ENCODE data around the gene RSRC1. TPM values are rescaled to one million over a fixed set of nuclear protein-coding genes. Genes with fewer than 3 reads are reported as not detected.

Gene RSRC1
- total RNA-seq, 1 experiment from 2014 or later, result 49.4 TPM

DNA sequence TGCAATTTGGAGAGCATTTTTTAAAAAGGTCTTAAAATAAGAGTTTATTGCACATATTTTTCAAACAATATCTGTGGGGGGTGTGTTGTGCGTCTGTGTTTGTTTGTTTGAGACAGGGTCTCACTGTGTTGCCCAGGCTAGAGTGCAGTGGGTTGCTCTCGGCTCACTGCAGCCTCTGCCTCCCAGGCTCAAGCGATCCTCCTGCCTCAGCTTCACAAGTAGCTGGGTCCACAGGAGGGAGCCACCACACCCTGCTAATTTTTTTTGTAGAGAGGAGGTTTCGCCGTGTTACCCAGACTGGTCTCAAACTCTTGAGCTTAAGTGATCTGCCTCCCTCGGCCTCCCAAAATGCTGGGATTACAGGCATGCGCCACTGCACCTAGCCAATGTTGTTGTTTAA lies 463.8 kb downstream of the RSRC1 start:
- ATAC-seq, result peak; percentile 24; the same call in 1 of the 2 replicates
- CTCF ChIA-PET, result no interaction called here
- intact Hi-C loops (cut with micrococcal nuclease; ENCODE audit: unreplicated experiment), result loop anchor here (10.0 kb wide), 1 partner anchor 71 kb away; the partner anchor contains the start of gene GFM1

GRCh38 chr3:158574646-158575045 lies 464.8 kb downstream of the RSRC1 start:
- H3K4me1 ChIP-seq (ENCODE audit: control insufficient read depth, insufficient read depth, low read length), result peaks cover 9% of the 10 kb centered on the region
- intact Hi-C loops (cut with micrococcal nuclease; ENCODE audit: unreplicated experiment), result loop anchor here (10.0 kb wide), 1 partner anchor 70 kb away; the partner anchor contains the start of gene GFM1
- H3K27me3 ChIP-seq (ENCODE audit: control insufficient read depth, insufficient read depth, low read length), result no peaks in the 10 kb centered on the region
- CTCF ChIA-PET, result no interaction called here
- H3K27ac ChIP-seq (ENCODE audit: low read length), result no peak overlapping the region
- H3K36me3 ChIP-seq (ENCODE audit: control insufficient read depth, insufficient read depth, low read length), result no peaks in the 10 kb centered on the region
- BruUV-seq (replicated peaks), result no TSS peak
- in situ Hi-C loops (cut with HindIII; ENCODE audit: low pct_unique_long_range_greater_than_20kb, low sequenced_read_pairs), result no loop called here
- no peak for ATAC-seq
- H3K9me3 ChIP-seq (ENCODE audit: control insufficient read depth, insufficient read depth, low read depth, low read length), result no peaks in the 10 kb centered on the region
- no peak overlapping the region for H3K4me3 ChIP-seq (ENCODE audit: low read depth in 2 of 2, low read length in 2 of 2)
- POLR2A ChIA-PET, result interaction anchor here (0.9 kb wide), 1 partner anchor 1213 kb away, joined by 6 read pairs; no protein-coding TSS in a partner anchor
- DNase-seq (ENCODE audit: low read depth, low spot score), result no peak
- TF ChIP-seq, protein P1, sequence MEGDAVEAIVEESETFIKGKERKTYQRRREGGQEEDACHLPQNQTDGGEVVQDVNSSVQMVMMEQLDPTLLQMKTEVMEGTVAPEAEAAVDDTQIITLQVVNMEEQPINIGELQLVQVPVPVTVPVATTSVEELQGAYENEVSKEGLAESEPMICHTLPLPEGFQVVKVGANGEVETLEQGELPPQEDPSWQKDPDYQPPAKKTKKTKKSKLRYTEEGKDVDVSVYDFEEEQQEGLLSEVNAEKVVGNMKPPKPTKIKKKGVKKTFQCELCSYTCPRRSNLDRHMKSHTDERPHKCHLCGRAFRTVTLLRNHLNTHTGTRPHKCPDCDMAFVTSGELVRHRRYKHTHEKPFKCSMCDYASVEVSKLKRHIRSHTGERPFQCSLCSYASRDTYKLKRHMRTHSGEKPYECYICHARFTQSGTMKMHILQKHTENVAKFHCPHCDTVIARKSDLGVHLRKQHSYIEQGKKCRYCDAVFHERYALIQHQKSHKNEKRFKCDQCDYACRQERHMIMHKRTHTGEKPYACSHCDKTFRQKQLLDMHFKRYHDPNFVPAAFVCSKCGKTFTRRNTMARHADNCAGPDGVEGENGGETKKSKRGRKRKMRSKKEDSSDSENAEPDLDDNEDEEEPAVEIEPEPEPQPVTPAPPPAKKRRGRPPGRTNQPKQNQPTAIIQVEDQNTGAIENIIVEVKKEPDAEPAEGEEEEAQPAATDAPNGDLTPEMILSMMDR (IDR thresholded peaks at IDR 0.05), result no peak
- TF ChIP-seq POLR2AphosphoS5 (IDR thresholded peaks at IDR 0.05; ENCODE audit: low read depth, low read length) (no peak), TCF7L2 (IDR thresholded peaks at IDR 0.05; ENCODE audit: low read depth, low read length) (no peak), SIN3A (IDR thresholded peaks at IDR 0.05; ENCODE audit: borderline replicate concordance, insufficient read depth, low read depth, low read length) (no peak), REST (IDR thresholded peaks at IDR 0.05; ENCODE audit: insufficient read depth in 1 of 2, low read depth in 2 of 2, low read length in 1 of 2) (no peak)

More for the DNA sequence above, 463.8 kb downstream of the RSRC1 start:
- in situ Hi-C loops (cut with HindIII; ENCODE audit: low pct_unique_long_range_greater_than_20kb, low sequenced_read_pairs), result no loop called here
- POLR2A ChIA-PET, result interaction anchor here (0.7 to 0.8 kb wide), 2 partner anchors 10 to 12 kb away, joined by 3 to 5 read pairs; no protein-coding TSS in a partner anchor
- Histone ChIP-seq H3K4me1 (ENCODE audit: control insufficient read depth, insufficient read depth, low read length) (peaks cover 9% of the 10 kb centered on the region), H3K4me3 (ENCODE audit: low read depth in 2 of 2, low read length in 2 of 2) (no peak overlapping the region), H3K27ac (ENCODE audit: low read length) (no peak overlapping the region), H3K36me3 (ENCODE audit: control insufficient read depth, insufficient read depth, low read length) (no peaks in the 10 kb centered on the region), H3K27me3 (ENCODE audit: control insufficient read depth, insufficient read depth, low read length) (no peaks in the 10 kb centered on the region), H3K9me3 (ENCODE audit: control insufficient read depth, insufficient read depth, low read depth, low read length) (no peaks in the 10 kb centered on the region)
- no peak for DNase-seq (ENCODE audit: low read depth, low spot score)
- TF ChIP-seq, protein P1 (IDR thresholded peaks at IDR 0.05), result peak; percentile 72
- no peak for TF ChIP-seq TCF7L2 (IDR thresholded peaks at IDR 0.05; ENCODE audit: low read depth, low read length)
- no TSS peak for BruUV-seq (replicated peaks)
